Stimulated activated naive B cell treated with anti-CD40 and anti-IgM and Interleukin-4, amounts not matched to agents 10 μg/mL and 1 μg/mL and 100 μg/mL, for 72 hours (primary cell): Measurements from ENCODE around the gene TMEM132C.
A peak's percentile ranks its signal among the peaks of the same experiment; 100 is the strongest.

Experiments
- ATAC-seq, 2 donors: fragments of 150-1000 bp; cut with Tn5 transposase; replicated peaks; 2 replicates each; pipeline ENCODE4 v1.10.0; 2021; ENCODE audit warnings: moderate library complexity in 1 of 2
- DNase-seq: peaks from one replicate; pipeline ENCODE4 v3.0.0; 2021
- H3K27ac Mint-ChIP-seq: one replicate; pipeline ENCODE4 v1.8.0; 2022; ENCODE audit warnings: mild to moderate bottlenecking, mixed read lengths
- H3K27me3 Mint-ChIP-seq, 2 donors: one replicate each; pipeline ENCODE4 v1.8.0; 2022; ENCODE audit warnings: mixed read lengths in 2 of 2
- H3K36me3 Mint-ChIP-seq, 2 donors: one replicate each; pipeline ENCODE4 v1.8.0; 2022; ENCODE audit warnings: mixed read lengths in 2 of 2, mild to moderate bottlenecking in 1 of 2
- H3K4me1 Mint-ChIP-seq, 2 donors: one replicate each; pipeline ENCODE4 v1.8.0; 2022; ENCODE audit warnings: mixed read lengths in 2 of 2, mild to moderate bottlenecking in 1 of 2
- H3K4me3 Mint-ChIP-seq, 2 donors: one replicate each; pipeline ENCODE4 v1.8.0; 2022; ENCODE audit warnings: mild to moderate bottlenecking in 2 of 2, mixed read lengths in 2 of 2, moderate library complexity in 1 of 2
- H3K9me3 Mint-ChIP-seq, 2 donors: one replicate each; pipeline ENCODE4 v1.8.0; 2022; ENCODE audit warnings: mixed read lengths in 2 of 2, mild to moderate bottlenecking in 1 of 2

The TMEM132C gene

GRCh38 chr12:128387811-128388422 is 120.9 kb downstream of the TMEM132C start:
- H3K4me3 Mint-ChIP-seq = no peak overlapping the region

GRCh38 chr12:128388461-128389000 is 121.6 kb downstream of the TMEM132C start:
- no peaks in the 10 kb centered on the region for H3K4me1 Mint-ChIP-seq
- H3K27me3 Mint-ChIP-seq = peaks cover 4 to 25% of the 10 kb centered on the region in 2 donors
- no peak overlapping the region for H3K27ac Mint-ChIP-seq
- no peak for DNase-seq
- no peak overlapping the region for H3K4me3 Mint-ChIP-seq
- peaks cover 0 to 2% of the 10 kb centered on the region in 2 donors for H3K9me3 Mint-ChIP-seq
- ATAC-seq = no peak
- H3K36me3 Mint-ChIP-seq = peaks cover 0 to 1% of the 10 kb centered on the region in 2 donors

More at GRCh38 chr12:128387811-128388422, 120.9 kb downstream of the TMEM132C start:
- no peak overlapping the region for H3K27ac Mint-ChIP-seq
- peaks cover 4 to 25% of the 10 kb centered on the region in 2 donors for H3K27me3 Mint-ChIP-seq
- H3K36me3 Mint-ChIP-seq = peaks cover 0 to 1% of the 10 kb centered on the region in 2 donors
- peaks cover under 1 to 2% of the 10 kb centered on the region in 2 donors for H3K9me3 Mint-ChIP-seq
- ATAC-seq = peak in 1 of 2 donors; percentile 62
- DNase-seq = peak; percentile 2
- H3K4me1 Mint-ChIP-seq = no peaks in the 10 kb centered on the region

GRCh38 chr12:128393346-128393745 is 126.4 kb downstream of the TMEM132C start:
- Mint-ChIP-seq H3K4me1 (no peaks in the 10 kb centered on the region), H3K9me3 (peaks cover 0 to 4% of the 10 kb centered on the region in 2 donors), H3K27ac (no peak overlapping the region), H3K27me3 (peaks cover 4 to 13% of the 10 kb centered on the region in 2 donors), H3K36me3 (peaks cover 0 to 1% of the 10 kb centered on the region in 2 donors), H3K4me3 (no peak overlapping the region)
- DNase-seq (no peak), ATAC-seq (no peak)

DNA sequence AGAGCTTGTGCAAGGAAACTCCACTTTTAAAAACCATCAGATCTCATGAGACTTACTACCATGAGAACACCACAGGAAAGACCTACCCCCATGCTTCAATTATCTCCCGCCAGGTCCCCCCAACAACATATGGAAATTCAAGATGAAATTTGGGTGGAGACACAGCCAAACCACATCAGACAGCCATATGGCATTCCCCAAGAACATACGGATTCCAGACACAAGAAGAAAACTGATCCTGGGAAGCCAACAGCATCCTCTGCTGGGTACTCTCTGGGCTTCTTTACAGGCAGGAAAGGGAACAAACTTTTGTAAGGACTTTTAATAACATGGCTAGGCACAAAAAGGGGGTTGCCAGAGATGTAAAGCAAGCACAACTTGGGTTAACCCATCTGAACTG is 127.2 kb downstream of the TMEM132C start:
- H3K4me1 Mint-ChIP-seq = no peaks in the 10 kb centered on the region
- peaks cover 0 to 1% of the 10 kb centered on the region in 2 donors for H3K36me3 Mint-ChIP-seq
- H3K9me3 Mint-ChIP-seq = peaks cover 0 to 4% of the 10 kb centered on the region in 2 donors
- ATAC-seq = no peak
- H3K4me3 Mint-ChIP-seq = no peak overlapping the region
- peaks cover 2 to 6% of the 10 kb centered on the region in 2 donors for H3K27me3 Mint-ChIP-seq
- H3K27ac Mint-ChIP-seq = no peak overlapping the region
- no peak for DNase-seq

DNA sequence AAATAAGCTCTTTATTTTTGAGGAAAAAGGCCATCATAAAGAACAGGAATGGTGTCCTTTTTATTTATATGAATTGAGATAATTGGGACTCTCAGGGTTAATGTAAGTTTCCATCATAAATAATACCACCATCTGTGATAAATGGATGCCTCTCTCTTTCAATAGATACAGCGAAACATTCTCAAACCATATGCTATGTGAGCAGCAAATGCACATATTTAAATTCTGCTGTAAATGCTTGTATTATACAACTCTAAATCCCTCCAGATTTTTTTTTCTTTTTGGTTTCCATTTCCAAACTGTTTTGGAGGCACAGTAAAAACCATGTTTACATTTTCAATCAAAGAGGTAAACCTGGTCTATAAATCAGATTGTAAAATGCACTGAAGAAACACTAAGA is 132.3 kb downstream of the TMEM132C start:
- Mint-ChIP-seq H3K36me3 (no peaks in the 10 kb centered on the region), H3K4me3 (no peak overlapping the region)

DNA sequence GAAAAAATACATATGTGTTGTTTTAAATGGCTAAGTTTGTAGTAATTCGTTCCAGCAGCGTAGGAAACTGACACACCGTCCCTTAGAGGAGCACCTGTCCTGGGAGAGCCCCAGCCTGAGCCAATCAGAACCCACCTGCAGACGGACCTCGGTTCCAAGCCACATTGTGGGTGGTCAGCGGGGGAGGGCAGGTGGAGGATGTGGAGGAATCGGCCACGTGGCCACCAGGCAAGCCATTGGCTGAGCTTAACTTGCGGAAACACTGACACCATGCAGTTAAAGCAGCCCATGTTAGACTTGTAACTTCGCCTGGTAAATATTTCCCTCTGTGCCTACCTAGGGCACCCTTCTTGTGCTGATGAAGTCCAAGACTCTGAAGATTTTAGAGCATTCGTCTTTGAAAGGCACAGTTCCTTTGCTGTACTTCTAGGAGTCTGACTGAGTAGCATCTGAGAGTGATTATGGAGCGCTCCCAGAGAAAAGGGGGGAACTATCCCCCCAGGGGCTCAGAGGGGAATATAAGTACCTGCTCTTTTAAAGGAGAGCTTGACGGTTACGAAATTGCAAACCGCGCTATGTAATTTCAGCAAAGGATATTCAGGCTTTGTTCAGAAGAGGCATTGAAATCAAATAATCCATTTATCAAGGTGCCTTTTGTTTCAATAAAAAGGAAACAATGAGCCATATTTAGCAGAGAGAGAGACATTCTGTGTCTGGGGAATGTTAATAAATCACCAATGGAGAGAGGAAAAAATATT is 135.7 kb downstream of the TMEM132C start:
- H3K27ac Mint-ChIP-seq = no peak overlapping the region
- no peaks in the 10 kb centered on the region for H3K36me3 Mint-ChIP-seq

More for the DNA sequence above, 132.3 kb downstream of the TMEM132C start:
- H3K27ac Mint-ChIP-seq = no peak overlapping the region
- no peak for DNase-seq
- no peak for ATAC-seq
- H3K9me3 Mint-ChIP-seq = peaks cover under 1 to 2% of the 10 kb centered on the region in 2 donors
- H3K27me3 Mint-ChIP-seq = peaks cover 0 to 3% of the 10 kb centered on the region in 2 donors
- H3K4me1 Mint-ChIP-seq = no peaks in the 10 kb centered on the region

GRCh38 chr12:128408669-128409068 is 141.7 kb downstream of the TMEM132C start:
- H3K4me1 Mint-ChIP-seq = no peaks in the 10 kb centered on the region
- no peak overlapping the region for H3K27ac Mint-ChIP-seq
- no peaks in the 10 kb centered on the region for H3K36me3 Mint-ChIP-seq
- peaks cover 0 to 6% of the 10 kb centered on the region in 2 donors for H3K27me3 Mint-ChIP-seq
- H3K9me3 Mint-ChIP-seq = peaks cover 11 to 15% of the 10 kb centered on the region in 2 donors
- ATAC-seq = no peak
- no peak overlapping the region for H3K4me3 Mint-ChIP-seq
- DNase-seq = no peak

More for the DNA sequence above, 135.7 kb downstream of the TMEM132C start:
- DNase-seq (no peak), ATAC-seq (no peak)
- H3K27me3 Mint-ChIP-seq = peaks cover 0 to 6% of the 10 kb centered on the region in 2 donors
- no peak overlapping the region for H3K4me3 Mint-ChIP-seq
- H3K4me1 Mint-ChIP-seq = no peaks in the 10 kb centered on the region
- H3K9me3 Mint-ChIP-seq = peaks cover 9 to 15% of the 10 kb centered on the region in 2 donors

DNA sequence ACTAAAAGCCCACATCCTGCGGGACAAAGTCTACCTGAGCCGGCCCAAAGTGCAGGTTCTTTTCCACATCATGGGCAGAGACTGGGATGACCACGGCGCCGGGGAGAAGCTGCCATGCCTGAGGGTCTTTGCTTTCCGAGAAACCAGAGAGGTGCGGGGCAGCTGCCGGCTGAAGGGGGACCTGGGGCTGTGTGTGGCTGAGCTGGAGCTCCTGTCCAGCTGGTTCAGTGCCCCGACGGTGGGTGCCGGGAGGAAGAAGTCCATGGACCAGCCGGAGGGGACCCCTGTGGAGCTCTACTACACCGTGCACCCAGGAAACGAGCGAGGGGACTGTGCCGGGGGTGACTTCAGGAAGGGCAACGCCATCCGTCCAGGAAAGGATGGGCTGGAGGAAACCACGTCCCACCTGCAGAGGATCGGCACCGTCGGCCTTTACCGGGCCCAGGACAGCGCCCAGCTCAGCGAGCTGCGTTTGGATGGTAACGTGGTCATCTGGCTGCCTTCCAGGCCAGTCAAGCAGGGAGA is 148.1 kb downstream of the TMEM132C start:
- DNase-seq (no peak), ATAC-seq (no peak)
- H3K27me3 Mint-ChIP-seq = no peaks in the 10 kb centered on the region
- no peak overlapping the region for H3K4me3 Mint-ChIP-seq
- no peaks in the 10 kb centered on the region for H3K36me3 Mint-ChIP-seq
- peaks cover under 1 to 4% of the 10 kb centered on the region in 2 donors for H3K9me3 Mint-ChIP-seq
- H3K4me1 Mint-ChIP-seq = no peaks in the 10 kb centered on the region
- H3K27ac Mint-ChIP-seq = no peak overlapping the region

GRCh38 chr12:128418944-128419343 is 152.0 kb downstream of the TMEM132C start:
- H3K36me3 Mint-ChIP-seq = no peaks in the 10 kb centered on the region
- no peak overlapping the region for H3K4me3 Mint-ChIP-seq
- DNase-seq (no peak), ATAC-seq (no peak)
- H3K9me3 Mint-ChIP-seq = peaks cover 0 to 5% of the 10 kb centered on the region in 2 donors
- H3K4me1 Mint-ChIP-seq = no peaks in the 10 kb centered on the region
- H3K27ac Mint-ChIP-seq = no peak overlapping the region
- H3K27me3 Mint-ChIP-seq = no peaks in the 10 kb centered on the region

- no peaks in the 10 kb centered on the region for H3K27me3 Mint-ChIP-seq
- H3K4me3 Mint-ChIP-seq = no peak overlapping the region
- H3K36me3 Mint-ChIP-seq = no peaks in the 10 kb centered on the region
- ATAC-seq (no peak), DNase-seq (no peak)
- no peaks in the 10 kb centered on the region for H3K4me1 Mint-ChIP-seq
- no peak overlapping the region for H3K27ac Mint-ChIP-seq
- peaks cover 4 to 5% of the 10 kb centered on the region in 2 donors for H3K9me3 Mint-ChIP-seq
Measured at GRCh38 chr12:128420163-128420562, 153.2 kb downstream of the TMEM132C start.

DNA sequence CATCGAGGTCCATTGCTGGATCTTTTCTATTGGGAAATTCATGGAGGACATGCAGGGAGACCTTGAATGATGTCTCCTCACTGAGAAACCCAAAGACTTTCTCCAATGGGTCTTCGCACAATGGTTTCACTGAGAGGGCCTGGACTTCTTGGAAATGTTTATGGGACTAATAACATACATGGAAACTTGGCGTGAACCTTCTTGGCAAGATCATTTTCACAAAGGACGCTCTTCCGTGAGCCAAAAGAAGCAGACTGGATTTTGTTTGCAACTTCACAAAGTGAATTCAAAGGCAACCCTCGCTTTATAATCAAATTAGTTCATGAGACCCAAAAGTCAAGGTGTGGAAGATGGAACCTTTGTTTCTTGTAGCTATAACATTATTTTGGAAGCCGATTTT is 154.4 kb downstream of the TMEM132C start:
- no peak overlapping the region for H3K27ac Mint-ChIP-seq
- DNase-seq (no peak), ATAC-seq (no peak)
- H3K4me3 Mint-ChIP-seq = no peak overlapping the region
- H3K4me1 Mint-ChIP-seq = no peaks in the 10 kb centered on the region
- H3K36me3 Mint-ChIP-seq = no peaks in the 10 kb centered on the region
- no peaks in the 10 kb centered on the region for H3K27me3 Mint-ChIP-seq
- H3K9me3 Mint-ChIP-seq = peaks cover 5 to 6% of the 10 kb centered on the region in 2 donors

DNA sequence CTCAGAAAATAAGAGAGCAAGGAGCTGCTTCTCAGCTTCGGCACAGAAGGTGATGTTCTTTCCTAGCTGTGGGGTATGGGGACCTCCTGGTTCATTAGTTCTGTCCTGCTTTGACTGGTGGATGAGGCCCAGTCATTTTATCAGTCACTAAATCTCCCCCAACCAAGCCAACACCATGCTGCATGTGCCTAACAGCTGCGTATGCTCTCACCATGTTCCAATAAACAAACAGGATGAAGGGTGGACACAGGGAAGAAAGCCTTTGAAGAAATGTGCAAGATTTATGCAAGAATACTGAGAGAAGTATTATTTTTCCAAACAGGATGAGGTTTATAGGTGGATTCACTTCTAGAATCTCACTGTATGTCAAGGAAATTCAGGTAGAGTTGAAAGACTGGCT is 156.2 kb downstream of the TMEM132C start:
- Mint-ChIP-seq H3K36me3 (no peaks in the 10 kb centered on the region), H3K27ac (no peak overlapping the region), H3K9me3 (peaks cover 5 to 6% of the 10 kb centered on the region in 2 donors), H3K27me3 (no peaks in the 10 kb centered on the region), H3K4me3 (no peak overlapping the region), H3K4me1 (no peaks in the 10 kb centered on the region)
- no peak for ATAC-seq
- no peak for DNase-seq

DNA sequence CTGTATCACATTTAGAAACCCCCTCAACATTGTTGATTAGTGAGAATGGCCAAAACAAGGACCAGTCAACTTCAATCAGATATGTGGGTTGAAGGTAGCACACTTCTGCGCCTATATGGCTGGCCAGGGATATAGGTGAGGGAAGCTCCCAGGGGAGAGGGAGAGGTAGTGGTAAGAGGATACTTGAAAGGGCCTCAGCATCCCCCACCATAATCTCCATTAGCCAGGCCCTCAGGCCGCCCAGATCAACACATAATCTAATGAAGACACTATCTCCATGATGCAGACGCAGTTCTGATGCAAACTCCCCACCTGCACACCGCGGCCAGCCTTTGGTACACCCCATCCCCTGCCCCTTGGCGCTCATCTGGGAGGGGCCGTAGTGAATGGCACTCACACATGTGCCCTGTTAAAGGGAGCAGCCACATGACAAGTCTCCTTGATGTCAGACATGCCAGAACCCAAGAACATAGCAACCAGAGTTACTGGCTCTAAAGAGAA is 158.0 kb downstream of the TMEM132C start:
- H3K9me3 Mint-ChIP-seq = peaks cover 5 to 6% of the 10 kb centered on the region in 2 donors
- ATAC-seq (no peak), DNase-seq (no peak)
- H3K36me3 Mint-ChIP-seq = no peaks in the 10 kb centered on the region
- H3K27ac Mint-ChIP-seq = no peak overlapping the region
- no peaks in the 10 kb centered on the region for H3K4me1 Mint-ChIP-seq
- no peak overlapping the region for H3K4me3 Mint-ChIP-seq
- no peaks in the 10 kb centered on the region for H3K27me3 Mint-ChIP-seq

DNA sequence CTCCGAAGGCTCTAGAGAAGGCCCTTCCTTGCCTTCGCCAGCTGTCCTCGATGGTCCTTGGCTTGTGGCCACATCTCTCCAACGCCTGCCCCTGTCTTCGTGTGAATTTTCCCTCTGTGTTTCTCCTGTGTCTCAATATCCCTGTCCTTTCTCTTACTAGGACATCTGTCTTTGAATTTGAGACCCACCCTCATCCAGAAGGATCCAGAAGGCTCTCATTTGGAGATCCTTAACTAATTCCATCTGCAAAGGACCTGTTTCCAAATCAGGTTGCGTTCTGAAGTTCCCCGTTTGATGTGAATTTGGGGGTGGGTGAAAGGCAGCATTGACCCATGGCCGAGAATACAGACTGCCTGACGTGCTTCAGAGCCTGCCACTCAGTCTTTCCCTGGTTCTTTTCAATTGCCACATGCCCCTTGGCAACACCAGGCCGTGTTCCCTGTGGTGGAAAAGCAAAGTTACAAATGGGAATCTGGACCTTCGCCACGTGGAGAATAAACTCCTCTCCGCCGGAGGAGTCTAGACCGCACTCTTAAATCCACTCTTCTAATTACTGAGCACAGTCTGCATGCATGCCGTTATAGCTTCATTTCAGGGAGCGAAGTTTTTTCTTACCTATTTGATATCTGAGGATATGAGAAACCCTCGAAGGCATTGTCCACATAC is 158.8 kb downstream of the TMEM132C start:
- no peak for DNase-seq
- no peak overlapping the region for H3K27ac Mint-ChIP-seq
- no peaks in the 10 kb centered on the region for H3K36me3 Mint-ChIP-seq
- H3K4me1 Mint-ChIP-seq = no peaks in the 10 kb centered on the region
- H3K4me3 Mint-ChIP-seq = no peak overlapping the region
- peaks cover 0 to 6% of the 10 kb centered on the region in 2 donors for H3K9me3 Mint-ChIP-seq
- H3K27me3 Mint-ChIP-seq = no peaks in the 10 kb centered on the region
- ATAC-seq = no peak
